GM23248 (cell line): ENCODE data around the gene DNLZ. TPM values are rescaled to one million over a fixed set of nuclear protein-coding genes. Genes with fewer than 3 reads are reported as not detected.
"Not testable (repeated sequence)": the region's sequence is repeated elsewhere in the genome, so short reads cannot be mapped to it uniquely, and the experiment has no call there.

ENCODE experiments used
- DNase-seq: peaks from one replicate; pipeline ENCODE4 v3.0.0-alpha.2; 2015
- H2AFZ ChIP-seq: fragments of 200-600 bp; sonication (generic); 2 replicates; pipeline ENCODE4 v1.6.1; 2016; ENCODE audit warnings: antibody characterized with exemption
- H3F3A ChIP-seq: fragments of 200-600 bp; sonication (generic); 2 replicates; pipeline ENCODE4 v1.6.1; 2016; ENCODE audit warnings: mild to moderate bottlenecking, antibody characterized with exemption, mixed run types; ENCODE audit not compliant: insufficient read depth
- H3K27ac ChIP-seq: fragments of 200-600 bp; sonication (generic); 2 replicates; pipeline ENCODE4 v1.5.1; 2016; ENCODE audit warnings: mild to moderate bottlenecking
- H3K27me3 ChIP-seq: fragments of 200-600 bp; sonication (generic); replicated peaks from 2 replicates; pipeline ENCODE4 v1.6.1; 2016; ENCODE audit warnings: mild to moderate bottlenecking; ENCODE audit not compliant: insufficient read depth
- H3K36me3 ChIP-seq: fragments of 200-600 bp; sonication (generic); 2 replicates; pipeline ENCODE4 v1.6.1; 2016; ENCODE audit warnings: low read depth, mild to moderate bottlenecking
- H3K4me1 ChIP-seq: fragments of 200-600 bp; sonication (generic); 2 replicates; pipeline ENCODE4 v1.6.1; 2016; ENCODE audit warnings: mild to moderate bottlenecking; ENCODE audit not compliant: insufficient read depth
- H3K4me2 ChIP-seq: fragments of 200-600 bp; sonication (generic); one replicate; pipeline ENCODE4 v1.6.1; 2016; ENCODE audit warnings: mild to moderate bottlenecking; ENCODE audit not compliant: unreplicated experiment
- H3K4me3 ChIP-seq: fragments of 200-600 bp; sonication (generic); 2 replicates; pipeline ENCODE4 v1.5.1; 2016; ENCODE audit warnings: mild to moderate bottlenecking
- H3K79me2 ChIP-seq: fragments of 200-600 bp; sonication (generic); 2 replicates; pipeline ENCODE4 v1.6.1; 2016; ENCODE audit warnings: mild to moderate bottlenecking; ENCODE audit not compliant: insufficient read depth
- H3K9ac ChIP-seq: fragments of 200-600 bp; sonication (generic); 2 replicates; pipeline ENCODE4 v1.6.1; 2016; ENCODE audit warnings: mild to moderate bottlenecking
- H3K9me2 ChIP-seq: fragments of 200-600 bp; sonication (generic); 2 replicates; pipeline ENCODE4 v1.6.1; 2016; ENCODE audit warnings: mixed run types, mild to moderate bottlenecking, moderate library complexity; ENCODE audit not compliant: insufficient read depth
- H3K9me3 ChIP-seq: fragments of 200-600 bp; sonication (generic); one replicate; pipeline ENCODE4 v1.6.1; 2017; ENCODE audit warnings: low read depth
- H4K20me1 ChIP-seq: fragments of 200-600 bp; sonication (generic); 2 replicates; pipeline ENCODE4 v1.6.0; 2016; ENCODE audit not compliant: insufficient read depth
- EZH2 ChIP-seq: fragments of 200-600 bp; sonication (generic); IDR thresholded peaks from 2 replicates; pipeline ENCODE4 v1.6.1; 2018; ENCODE audit warnings: antibody characterized with exemption, mild to moderate bottlenecking; ENCODE audit not compliant: insufficient read depth, poor library complexity, severe bottlenecking
- EZH2phosphoT487 ChIP-seq: fragments of 200-600 bp; sonication (generic); IDR thresholded peaks from 2 replicates; pipeline ENCODE4 v1.6.1; 2018; ENCODE audit warnings: antibody characterized with exemption, moderate library complexity, mild to moderate bottlenecking, low read depth; ENCODE audit not compliant: insufficient read depth
- WGBS, 2 experiments: methylation state at CpG; one replicate each; pipeline ENCODE4 v1.1.6; 2015 to 2017; ENCODE audit warnings: low lambda C conversion rate in 2 of 2, low coverage in 1 of 2; ENCODE audit errors: missing lambda C conversion rate in 2 of 2; 5-methylcytosine and 5-hydroxymethylcytosine counted together
- in situ Hi-C: fragments of 300-500 bp; cut with MboI; formaldehyde crosslinking; loops from 2 replicates; pipeline ENCODE4 v1.15.0; 2020
- polyA plus RNA-seq: library from polyadenylated mRNA; unstranded; fragments of >200 nt; fragmentation: Nextera tagmentation; extraction: Ambion mirVana; gene quantifications from 2 replicates; pipeline ENCODE4 v1.2.1, GENCODE V29; 2016
- total RNA-seq: library from RNA; depleted of rRNA; stranded (reverse); fragments of >200 nt; shearing (Covaris generic); gene quantifications from 2 replicates; pipeline ENCODE4 v1.2.3, GENCODE V29; 2014

Gene DNLZ
- total and polyA plus RNA-seq, 2 experiments from 2014 or later = 27.1 to 49.8 TPM

- 8 to 9% methylated on average over 55 to 56 of the region's 71 CpGs for WGBS, 2 experiments
- Histone ChIP-seq H3K4me3 (peak overlapping the region; percentile 94), H4K20me1 (0 out of 2 replicates have a peak, but pooled peaks cover 3% of the 10 kb centered on the region), H3K79me2 (peaks cover 61% of the 10 kb centered on the region), H3K27me3 (no peaks in the 10 kb centered on the region), H3K27ac (peak overlapping the region; percentile 58), H3K9ac (peak overlapping the region; percentile 90), H3K9me2 (no peaks in the 10 kb centered on the region), H3K4me1 (peaks cover 19% of the 10 kb centered on the region), H2AFZ (peak overlapping the region; percentile 66), H3F3A (no peaks in the 10 kb centered on the region), H3K36me3 (peaks cover 32% of the 10 kb centered on the region; the same call in 1 of the 2 replicates), H3K9me3 (no peaks in the 10 kb centered on the region), H3K4me2 (peak overlapping the region; percentile 79)
- in situ Hi-C loops = no loop called here
- peak; percentile 78 for DNase-seq
- TF ChIP-seq EZH2 = no peak
- no peak for TF ChIP-seq EZH2phosphoT487
Measured at GRCh38 chr9:136409557-136410455, 46.3 kb upstream of the DNLZ start.

GRCh38 chr9:136407911-136408310, 44.4 kb upstream of the DNLZ start:
- TF ChIP-seq EZH2 (no peak), EZH2phosphoT487 (no peak)
- Histone ChIP-seq H3K9me2 (no peaks in the 10 kb centered on the region), H3K4me1 (peaks cover 19% of the 10 kb centered on the region), H3K4me3 (no peak overlapping the region), H3K27me3 (no peaks in the 10 kb centered on the region), H3F3A (no peaks in the 10 kb centered on the region), H3K27ac (no peak overlapping the region), H2AFZ (no peak overlapping the region), H3K36me3 (peaks cover 14% of the 10 kb centered on the region; the same call in 1 of the 2 replicates), H3K9me3 (no peaks in the 10 kb centered on the region), H3K4me2 (no peak overlapping the region), H3K79me2 (peaks cover 43% of the 10 kb centered on the region), H4K20me1 (0 out of 2 replicates have a peak, but pooled peaks cover 3% of the 10 kb centered on the region), H3K9ac (no peak overlapping the region)
- 90 to 93% methylated on average over 7 of the region's 7 CpGs for WGBS, 2 experiments
- in situ Hi-C loops = no loop called here
- no peak for DNase-seq

- H3F3A ChIP-seq, H3K27ac ChIP-seq, H2AFZ ChIP-seq, H4K20me1 ChIP-seq, H3K9ac ChIP-seq, H3K9me2 ChIP-seq, H3K4me3 ChIP-seq, DNase-seq, H3K4me2 ChIP-seq, in situ Hi-C loops, H3K27me3 ChIP-seq, H3K9me3 ChIP-seq, H3K36me3 ChIP-seq: not testable (repeated sequence)
- peaks cover 34% of the 10 kb centered on the region for H3K79me2 ChIP-seq
- peaks cover 13% of the 10 kb centered on the region for H3K4me1 ChIP-seq
- 95% methylated on average over 27 to 28 of the region's 28 CpGs for WGBS, 2 experiments
Measured at GRCh38 chr9:136407061-136407460, 43.5 kb upstream of the DNLZ start.

- in situ Hi-C loops = not testable (repeated sequence)
Measured at GRCh38 chr9:136405904-136406303, 42.4 kb upstream of the DNLZ start.

More at GRCh38 chr9:136405904-136406303, 42.4 kb upstream of the DNLZ start:
- WGBS, 2 experiments = 90 to 93% methylated on average over 10 of the region's 10 CpGs
- H4K20me1 ChIP-seq, H3K4me3 ChIP-seq, H3K9me3 ChIP-seq, H2AFZ ChIP-seq, H3K27me3 ChIP-seq, H3K27ac ChIP-seq, H3K9ac ChIP-seq, H3K9me2 ChIP-seq, H3K4me2 ChIP-seq, DNase-seq, H3K36me3 ChIP-seq, H3K4me1 ChIP-seq: not testable (repeated sequence)
- Histone ChIP-seq H3F3A (peaks cover 10% of the 10 kb centered on the region; the same call in 1 of the 2 replicates), H3K79me2 (peaks cover 22% of the 10 kb centered on the region)
